Psoas muscle (tissue), 8 donors: ENCODE data around the gene FMN2. TPM values are rescaled to one million over a fixed set of nuclear protein-coding genes. Genes with fewer than 3 reads are reported as not detected.

ENCODE experiments used
- ATAC-seq, 4 donors: fragments of 200-7000 bp; cut with Tn5 transposase; one replicate each; pipeline ENCODE4 v1.9.1; 2020; ENCODE audit warnings: moderate library complexity in 3 of 4, mild to moderate bottlenecking in 2 of 4
- DNase-seq, 2 donors: peaks; one replicate each; pipeline ENCODE4 v3.0.0-alpha.2; 2020
- H3K27ac ChIP-seq: fragments of 200-600 bp; one replicate; pipeline ENCODE4 v1.8.0; 2022
- H3K27me3 ChIP-seq, 3 donors: fragments of 200-600 bp in 1 of 3; one replicate each; pipeline versions ENCODE4 v1.6.1 to v1.8.0; 2013 to 2022; ENCODE audit warnings: low read length in 2 of 3, mild to moderate bottlenecking in 2 of 3, moderate library complexity in 1 of 3; ENCODE audit not compliant: insufficient read depth in 3 of 3
- H3K36me3 ChIP-seq, 2 donors: fragments of 200-600 bp in 1 of 2; one replicate each; pipeline versions ENCODE4 v1.6.1 to v1.8.0; 2013 to 2022; ENCODE audit warnings: low read depth in 1 of 2, mild to moderate bottlenecking in 1 of 2, moderate library complexity in 1 of 2; ENCODE audit not compliant: insufficient read depth in 1 of 2
- H3K4me1 ChIP-seq: fragments of 200-600 bp; one replicate; pipeline ENCODE4 v1.8.0; 2022
- H3K4me3 ChIP-seq: fragments of 200-600 bp; one replicate; pipeline ENCODE4 v1.8.0; 2022; ENCODE audit warnings: mild to moderate bottlenecking
- H3K9me3 ChIP-seq: fragments of 200-600 bp; one replicate; pipeline ENCODE4 v1.8.0; 2022
- CTCF ChIP-seq: fragments of 200-600 bp; IDR thresholded peaks from one replicate; pipeline ENCODE4 v1.8.0; 2022; ENCODE audit warnings: antibody characterized with exemption
- whole genome bisulfite sequencing, 3 donors: extraction: QIAGEN DNeasy Blood & Tissue Kit; methylation state at CpG; one replicate each; pipeline versions ENCODE4 v1.1.6 to v1.1.7; 2013; 5-methylcytosine and 5-hydroxymethylcytosine counted together
- intact Hi-C, 2 donors: fragments of 100-400 bp; cut with DNase I; formaldehyde crosslinking; loops; one replicate each; pipeline versions ENCODE4 v1.11.0 to v1.14.2; 2022
- polyA plus RNA-seq, 3 donors: library from polyadenylated mRNA; stranded (reverse); fragments of 200-250 nt; gene quantifications; one replicate each; pipeline ENCODE4 v1.2.3, GENCODE V29; 2013
- total RNA-seq, 4 donors: library from RNA; stranded (reverse); fragmentation: NEBNext Ultra II Directional in 2 of 4; extraction: Animal tissue kit (Norgen Biotek cat#: 25700) in 2 of 4; gene quantifications; one replicate each; pipeline versions ENCODE4 v1.2.1 to v1.2.4, GENCODE V29; 2021 to 2023
- donor health status: healthy with polysubstance abuse.
- donor health status: DM: no; HTN: no; CAD: no; lungs with moderate emphysema.
- donor health status: Bipolar disorder and iron deficiency.
- donor health status: healthy.
- donor health status: DM: yes; HTN: yes; CAD: no.
- donor health status: DM: no; HTN: no; CAD: no.
- donor health status: DM: no; HTN: no; CAD: no.
- donor health status: DM: yes; HTN: yes; CAD: no.

FMN2 gene
- total and polyA plus RNA-seq, 7 donors, result 0.15 to 1.1 (median 0.52) TPM; not detected in 2

- no peak overlapping the region for H3K27ac ChIP-seq
- no peaks in the 10 kb centered on the region for H3K9me3 ChIP-seq
- 20 to 37% (median 24%) methylated on average over 7 of the region's 7 CpGs for whole genome bisulfite sequencing, 3 donors
- H3K27me3 ChIP-seq, result no peaks in the 10 kb centered on the region
- no peak for TF ChIP-seq CTCF
- H3K36me3 ChIP-seq, result no peaks in the 10 kb centered on the region
- DNase-seq (no peak), ATAC-seq (no peak)
- no peak overlapping the region for H3K4me3 ChIP-seq
- H3K4me1 ChIP-seq, result no peaks in the 10 kb centered on the region
- intact Hi-C loops, result no loop called here
These were observed 377.0 kb downstream of the FMN2 start for GRCh38 chr1:240468656-240469055.

GRCh38 chr1:240474133-240474614 lies 382.5 kb downstream of the FMN2 start:
- no peak overlapping the region for H3K4me3 ChIP-seq
- intact Hi-C loops, result no loop called here
- WGBS, 3 donors, result 47 to 54% (median 50%) methylated on average over 5 of the region's 5 CpGs
- TF ChIP-seq CTCF, result no peak
- H3K9me3 ChIP-seq, result no peaks in the 10 kb centered on the region
- no peaks in the 10 kb centered on the region for H3K27me3 ChIP-seq
- H3K36me3 ChIP-seq, result no peaks in the 10 kb centered on the region
- ATAC-seq, result no peak
- DNase-seq, result no peak
- H3K27ac ChIP-seq, result no peak overlapping the region
- no peaks in the 10 kb centered on the region for H3K4me1 ChIP-seq

GRCh38 chr1:240475832-240476231 lies 384.1 kb downstream of the FMN2 start:
- ATAC-seq, result no peak
- no peaks in the 10 kb centered on the region for H3K27me3 ChIP-seq

GRCh38 chr1:240478536-240478935 lies 386.9 kb downstream of the FMN2 start:
- intact Hi-C loops, result no loop called here
- ATAC-seq (no peak), DNase-seq (no peak)
- Histone ChIP-seq H3K4me3 (no peak overlapping the region), H3K9me3 (no peaks in the 10 kb centered on the region), H3K27me3 (no peaks in the 10 kb centered on the region), H3K36me3 (no peaks in the 10 kb centered on the region), H3K4me1 (no peaks in the 10 kb centered on the region), H3K27ac (no peak overlapping the region)
- no peak for TF ChIP-seq CTCF
- WGBS, 3 donors, result 80 to 86% (median 81%) methylated on average over 6 of the region's 6 CpGs

More at GRCh38 chr1:240475832-240476231, 384.1 kb downstream of the FMN2 start:
- intact Hi-C loops, result no loop called here
- H3K9me3 ChIP-seq, result no peaks in the 10 kb centered on the region
- DNase-seq, result no peak
- no peak overlapping the region for H3K27ac ChIP-seq
- 81 to 84% (median 84%) methylated on average over 4 of the region's 4 CpGs for WGBS, 3 donors
- H3K4me3 ChIP-seq, result no peak overlapping the region
- H3K36me3 ChIP-seq, result no peaks in the 10 kb centered on the region
- no peak for TF ChIP-seq CTCF
- H3K4me1 ChIP-seq, result no peaks in the 10 kb centered on the region

- DNase-seq, result no peak
- no peaks in the 10 kb centered on the region for H3K36me3 ChIP-seq
- H3K9me3 ChIP-seq, result no peaks in the 10 kb centered on the region
- 71 to 75% (median 72%) methylated on average over 6 of the region's 6 CpGs for WGBS, 3 donors
- intact Hi-C loops, result no loop called here
- H3K27me3 ChIP-seq, result no peaks in the 10 kb centered on the region
- H3K4me1 ChIP-seq, result no peaks in the 10 kb centered on the region
- no peak for TF ChIP-seq CTCF
- ATAC-seq, result no peak
- H3K4me3 ChIP-seq, result no peak overlapping the region
- H3K27ac ChIP-seq, result no peak overlapping the region
These were observed 393.2 kb downstream of the FMN2 start for GRCh38 chr1:240484804-240485443.
